Jurkat, Clone E6-1 (cell line): ENCODE measurements around the gene BRICD5. TPM values are rescaled to one million over a fixed set of nuclear protein-coding genes. Genes with fewer than 3 reads are reported as not detected.
"Not testable (repeated sequence)": the region's sequence is repeated elsewhere in the genome, so short reads cannot be mapped to it uniquely, and the experiment has no call there.

ENCODE experiments used
- DNase-seq: peaks from one replicate; pipeline ENCODE4 v3.0.0-alpha.2; 2011; ENCODE audit warnings: low read depth, low spot score
- H3K4me3 ChIP-seq: 2 replicates; pipeline ENCODE4 v1.5.1; 2011; ENCODE audit warnings: mild to moderate bottlenecking, low read length, control low read depth, moderate library complexity
- polyA plus RNA-seq: library from polyadenylated mRNA; unstranded; fragments of >200 nt; gene quantifications from one replicate; pipeline ENCODE4 v1.2.1, GENCODE V29; 2012; ENCODE audit warnings: missing spikeins; ENCODE audit not compliant: insufficient read length, insufficient read depth

Gene BRICD5
- 16.5 TPM for polyA plus RNA-seq

GRCh38 chr16:2210386-2211365 lies at the start of gene BRICD5:
BRICD5 (minus strand) TSS chr16:2210863; CDS start chr16:2210833, 30 bp downstream.
- DNase-seq, result no peak
- H3K4me3 ChIP-seq, result no peak within 1 kb of the TSS

- no peak overlapping the region for H3K4me3 ChIP-seq
- no peak for DNase-seq
Measured at GRCh38 chr16:2260250-2260649, 49.6 kb upstream of the BRICD5 start.

GRCh38 chr16:2258530-2258929 lies 47.9 kb upstream of the BRICD5 start:
- H3K4me3 ChIP-seq, result not testable (repeated sequence)

GRCh38 chr16:2257726-2258125 lies 47.1 kb upstream of the BRICD5 start:
- DNase-seq, result no peak
- H3K4me3 ChIP-seq, result no peak overlapping the region

More at GRCh38 chr16:2258530-2258929, 47.9 kb upstream of the BRICD5 start:
- DNase-seq, result not testable (repeated sequence)

GRCh38 chr16:2256531-2257140 lies 46.0 kb upstream of the BRICD5 start:
- no peak for DNase-seq
- H3K4me3 ChIP-seq, result no peak overlapping the region

GRCh38 chr16:2253293-2253692 lies 42.6 kb upstream of the BRICD5 start:
- no peak overlapping the region for H3K4me3 ChIP-seq
- no peak for DNase-seq

- DNase-seq, result no peak
- H3K4me3 ChIP-seq, result no peak overlapping the region
Measured at GRCh38 chr16:2252806-2253148, 42.1 kb upstream of the BRICD5 start.

- DNase-seq, result no peak
- H3K4me3 ChIP-seq, result no peak within 1 kb of the TSS
Measured at GRCh38 chr16:2251296-2252111, 40.8 kb upstream of the BRICD5 start, which contains the start of gene ECI1. ECI1 (minus strand) TSS chr16:2251587; CDS start chr16:2251566, 21 bp downstream.

GRCh38 chr16:2250652-2251295 lies 40.1 kb upstream of the BRICD5 start:
- DNase-seq, result no peak
- H3K4me3 ChIP-seq, result no peak overlapping the region

GRCh38 chr16:2246301-2246885 lies 35.7 kb upstream of the BRICD5 start:
- no peak for DNase-seq
- H3K4me3 ChIP-seq, result no peak overlapping the region

GRCh38 chr16:2244926-2245795 lies 34.5 kb upstream of the BRICD5 start:
- no peak overlapping the region for H3K4me3 ChIP-seq
- DNase-seq, result no peak

- no peak for DNase-seq
- H3K4me3 ChIP-seq, result no peak overlapping the region
Measured at GRCh38 chr16:2244301-2244700, 33.6 kb upstream of the BRICD5 start.

GRCh38 chr16:2243781-2244180 lies 33.1 kb upstream of the BRICD5 start:
- H3K4me3 ChIP-seq, result no peak overlapping the region
- DNase-seq, result no peak

GRCh38 chr16:2243031-2243528 lies 32.4 kb upstream of the BRICD5 start:
- no peak overlapping the region for H3K4me3 ChIP-seq
- DNase-seq, result no peak

- no peak for DNase-seq
- H3K4me3 ChIP-seq, result no peak overlapping the region
Measured at GRCh38 chr16:2242598-2242997, 31.9 kb upstream of the BRICD5 start.

- not testable (repeated sequence) for DNase-seq, H3K4me3 ChIP-seq
Measured at GRCh38 chr16:2240331-2240730, 29.7 kb upstream of the BRICD5 start.

- no peak for DNase-seq
- H3K4me3 ChIP-seq, result no peak overlapping the region
Measured at GRCh38 chr16:2238838-2239675, 28.4 kb upstream of the BRICD5 start.
